ENCODE data around the gene MMAB.

The MMAB gene

GRCh38 chr12:109581856-109582255 lies 8.6 kb upstream of the MMAB start:
- no peak for DNase-seq

- no peak for DNase-seq
Observed at GRCh38 chr12:109581334-109581691, 8.0 kb upstream of the MMAB start.

DNA sequence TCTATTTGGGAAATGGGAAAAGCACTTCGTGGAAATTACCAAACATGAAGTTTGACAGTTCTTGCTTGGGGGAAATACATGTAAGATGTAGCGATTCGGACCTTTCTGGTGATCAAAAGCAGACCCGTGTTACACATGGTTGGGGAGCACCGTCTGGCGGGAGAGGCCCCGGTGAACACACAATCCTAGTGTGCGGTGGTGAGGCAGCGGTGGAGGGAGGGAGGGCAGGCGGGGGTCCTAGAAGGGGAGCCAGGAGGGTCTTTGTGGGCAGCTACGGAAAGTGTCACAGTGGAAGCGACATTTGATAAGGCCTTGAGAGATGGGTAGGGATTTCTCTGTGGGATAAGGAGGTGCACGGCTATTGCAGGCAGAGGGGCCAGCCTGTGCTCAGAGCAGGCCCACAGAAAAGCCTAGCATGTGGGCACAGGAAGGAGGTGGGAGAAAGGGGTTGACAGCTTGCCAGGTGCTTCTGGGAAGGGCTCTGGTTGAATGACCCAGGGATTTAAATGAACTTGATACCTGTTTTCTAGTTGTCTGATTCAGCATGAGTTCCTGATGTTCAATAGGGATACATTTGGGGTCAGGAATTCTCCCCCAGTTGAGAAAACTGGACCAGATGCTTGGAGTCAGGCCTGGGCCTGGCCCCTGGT lies 7.5 kb upstream of the MMAB start:
- no peak for DNase-seq

- DNase-seq = no peak
Observed at GRCh38 chr12:109580272-109580671, 7.0 kb upstream of the MMAB start.

DNA sequence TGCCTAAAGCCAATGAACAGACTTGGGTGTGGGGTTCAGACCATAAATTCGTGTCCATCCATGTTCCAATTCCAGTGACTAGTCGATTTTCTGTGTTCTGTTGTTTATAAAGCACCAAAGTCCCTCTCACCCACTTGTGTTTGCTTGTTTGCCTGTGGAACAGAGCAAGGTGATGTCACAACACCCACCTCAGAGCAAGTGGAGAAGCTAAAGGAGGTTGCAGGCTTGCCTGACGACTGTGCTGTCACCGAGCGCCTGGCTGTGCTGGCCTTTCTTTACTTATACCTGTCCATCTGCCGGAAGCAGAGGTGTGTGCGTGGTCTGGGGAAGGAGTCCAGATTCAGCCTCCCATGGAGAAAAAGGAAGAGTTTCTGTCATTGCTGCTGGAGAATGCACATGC lies 6.3 kb upstream of the MMAB start:
- DNase-seq = no peak

- no peak for DNase-seq
Observed at GRCh38 chr12:109578330-109578927, 5.1 kb upstream of the MMAB start.

DNA sequence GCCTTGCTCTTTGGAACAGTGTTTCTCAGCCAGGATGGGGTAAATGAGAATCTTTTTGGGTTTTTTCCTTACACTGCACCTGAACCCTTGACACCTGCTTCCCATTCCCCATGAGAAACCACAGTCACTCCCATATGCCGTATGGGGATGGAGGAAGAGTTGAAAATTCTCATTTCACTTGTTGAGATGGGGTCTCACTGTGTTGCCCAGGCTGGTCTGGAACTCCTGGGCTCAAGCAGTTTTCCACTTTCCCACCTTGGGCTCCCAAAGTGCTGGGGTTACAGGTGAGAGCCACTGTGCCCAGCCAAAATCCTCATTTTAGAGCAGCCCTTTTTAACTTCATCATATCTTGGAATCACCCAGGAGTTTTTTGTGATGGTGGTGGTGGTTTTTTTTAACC lies 4.0 kb upstream of the MMAB start:
- no peak for DNase-seq

- no peak for DNase-seq
Observed at GRCh38 chr12:109575683-109576082, 2.4 kb upstream of the MMAB start.

GRCh38 chr12:109573914-109574244 lies 575 bp upstream of the MMAB start:
- DNase-seq = no peak

- DNase-seq = no peak
Observed at GRCh38 chr12:109572506-109572845, 828 bp downstream of the MMAB start.

DNA sequence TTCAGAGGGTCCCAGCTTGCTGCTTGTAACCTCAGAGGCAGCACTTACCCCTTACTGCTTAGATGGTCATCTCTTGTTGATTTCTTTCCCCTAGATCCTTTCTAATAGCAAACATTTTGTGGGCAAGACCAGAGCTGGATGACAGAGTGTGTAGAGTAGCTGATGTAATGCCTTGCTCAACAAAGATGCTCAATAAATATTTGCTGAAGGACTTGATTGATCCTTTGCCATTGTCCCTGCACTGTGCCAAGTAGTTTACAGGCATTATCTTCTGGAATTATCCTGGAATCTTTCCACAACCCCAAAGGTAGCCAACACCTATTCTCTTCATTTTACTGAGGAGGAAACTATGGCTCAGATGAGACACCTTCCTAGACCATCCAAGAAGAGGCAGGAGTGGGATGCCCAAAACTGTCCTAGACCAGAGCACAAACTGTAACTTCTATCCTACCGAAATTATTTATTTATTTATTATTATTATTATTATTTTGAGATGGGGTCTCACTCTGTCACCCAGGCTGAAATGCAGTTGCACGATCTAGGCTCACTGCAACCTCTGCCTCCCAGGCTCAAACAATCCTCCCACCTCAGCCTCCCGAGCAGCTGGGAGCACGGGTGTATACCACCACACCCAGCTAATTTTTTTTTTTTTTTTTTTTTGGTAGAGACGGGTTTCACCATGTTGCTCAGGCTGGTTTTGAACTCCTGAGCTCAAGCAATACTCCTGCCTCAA lies 1.4 kb downstream of the MMAB start:
- no peak for DNase-seq

GRCh38 chr12:109568486-109568885 lies 4.8 kb downstream of the MMAB start:
- DNase-seq = no peak

DNA sequence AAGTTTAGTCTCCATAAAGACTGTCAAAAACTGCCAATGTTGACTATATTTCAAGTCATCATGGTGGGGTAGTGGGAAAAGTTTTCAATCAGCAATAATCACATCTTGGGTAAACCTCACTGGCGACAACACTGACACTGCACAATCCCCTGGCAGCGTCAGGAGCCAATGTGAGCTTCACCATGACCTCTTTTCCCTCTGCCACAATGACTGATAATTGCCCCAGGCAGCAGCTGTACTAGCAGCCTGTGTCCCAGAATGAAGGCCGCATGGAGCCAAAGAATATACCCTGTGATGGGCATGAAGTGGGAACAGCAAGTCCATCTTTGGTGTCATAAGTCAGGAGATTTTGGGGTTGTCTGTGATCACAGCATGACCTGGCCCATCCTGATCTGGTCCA lies 5.3 kb downstream of the MMAB start:
- DNase-seq = no peak

- DNase-seq = no peak
Observed at GRCh38 chr12:109567296-109567695, 6.0 kb downstream of the MMAB start.

DNA sequence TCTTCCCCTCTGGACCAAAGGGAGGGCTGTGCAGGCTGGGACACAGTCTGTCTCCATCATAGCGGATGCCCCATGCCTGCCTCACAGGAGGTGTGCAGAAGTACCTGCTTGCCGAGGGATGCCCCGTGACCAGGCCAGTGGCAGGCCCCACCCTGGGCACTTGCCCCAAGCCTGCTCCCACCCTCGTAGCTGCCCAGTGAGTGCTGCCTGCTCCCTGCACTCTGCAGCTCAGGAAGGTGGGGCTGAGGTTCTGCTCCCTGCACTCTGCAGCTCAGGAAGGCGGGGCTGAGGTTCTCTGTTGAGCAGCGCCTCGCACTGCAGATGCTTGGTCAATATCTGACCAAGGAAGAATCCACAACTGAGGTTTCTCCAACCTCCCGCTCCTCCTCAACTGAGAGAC lies 6.9 kb downstream of the MMAB start:
- no peak for DNase-seq

- DNase-seq = no peak
Observed at GRCh38 chr12:109563291-109564284, 9.7 kb downstream of the MMAB start.

DNA sequence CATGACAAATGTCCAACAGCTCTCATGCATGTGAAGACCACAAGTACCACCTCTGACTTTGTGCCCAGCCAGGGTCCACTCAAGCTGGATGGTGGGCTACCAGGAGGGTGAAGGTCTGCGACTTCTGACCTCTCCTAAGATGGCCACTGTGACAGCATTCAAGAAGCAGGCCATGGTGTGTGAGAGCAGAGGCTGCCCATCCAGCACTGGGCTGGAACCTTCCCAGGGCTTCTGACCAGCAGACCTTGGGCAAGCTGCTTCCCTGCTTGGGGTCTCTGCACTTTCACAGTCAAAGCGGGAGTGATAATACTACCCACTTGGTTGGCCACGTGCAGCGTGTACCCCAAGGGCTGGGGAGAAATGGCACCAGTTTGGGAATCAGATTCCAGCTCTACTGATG lies 10.4 kb downstream of the MMAB start:
- no peak for DNase-seq

DNA sequence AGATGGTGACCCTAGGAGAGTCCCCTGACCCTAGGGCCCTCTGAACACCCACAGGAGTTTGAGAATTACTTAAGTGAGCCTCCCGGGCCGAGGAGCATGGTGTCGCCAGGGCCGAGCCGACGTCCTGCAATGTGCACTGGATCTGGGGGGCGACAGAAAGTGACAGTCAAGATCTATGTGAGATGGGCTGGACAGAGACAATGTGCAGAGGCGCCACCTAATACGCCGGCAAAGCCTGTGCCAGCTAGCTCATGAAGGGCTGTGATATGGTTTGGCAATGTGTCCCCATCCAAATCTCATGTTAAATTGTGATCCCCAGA lies 11.6 kb downstream of the MMAB start:
- DNase-seq = no peak

DNA sequence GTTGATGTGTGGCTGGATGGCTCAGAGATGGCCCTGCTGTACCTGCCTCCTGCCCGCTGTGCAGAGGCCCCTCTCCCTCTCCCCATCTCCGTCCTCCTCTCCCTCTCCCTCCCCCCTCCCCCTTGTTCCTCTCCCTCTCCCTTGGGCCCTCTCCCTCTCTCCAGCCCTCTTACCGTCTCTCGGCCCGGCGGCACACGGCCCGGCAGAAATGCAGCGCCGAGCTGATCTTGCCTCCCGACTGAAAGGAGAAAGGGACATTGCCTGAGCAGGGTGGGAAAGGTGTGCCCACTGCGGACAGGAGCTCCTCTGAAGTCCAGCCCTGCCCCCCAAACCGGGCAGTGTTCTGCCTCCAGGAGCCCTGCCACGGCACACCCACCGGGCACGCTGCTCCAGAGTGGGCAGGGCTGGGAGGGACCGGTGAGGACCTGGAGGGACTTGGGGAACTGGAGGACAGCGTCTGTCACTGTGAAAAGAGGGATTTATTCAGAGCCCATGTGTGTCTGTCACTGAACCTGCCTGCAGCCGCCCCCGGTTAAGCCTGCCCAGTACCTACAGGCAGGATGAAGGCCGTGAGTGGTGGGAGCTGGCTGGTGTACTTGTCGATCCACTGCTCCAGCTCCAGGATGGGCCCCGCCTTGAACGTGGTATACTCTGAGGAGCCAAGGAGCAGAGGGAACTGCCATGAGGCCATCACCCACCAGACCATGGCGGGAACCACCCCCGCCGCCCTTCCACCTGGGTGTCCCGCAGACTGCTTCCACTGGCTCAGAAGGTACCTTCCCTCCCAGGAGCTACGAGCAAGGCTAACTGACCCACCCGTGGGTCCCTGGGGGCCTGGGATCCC lies 12.2 kb downstream of the MMAB start:
- DNase-seq = no peak

- DNase-seq = no peak
Observed at GRCh38 chr12:109559601-109560000, 13.7 kb downstream of the MMAB start.

DNA sequence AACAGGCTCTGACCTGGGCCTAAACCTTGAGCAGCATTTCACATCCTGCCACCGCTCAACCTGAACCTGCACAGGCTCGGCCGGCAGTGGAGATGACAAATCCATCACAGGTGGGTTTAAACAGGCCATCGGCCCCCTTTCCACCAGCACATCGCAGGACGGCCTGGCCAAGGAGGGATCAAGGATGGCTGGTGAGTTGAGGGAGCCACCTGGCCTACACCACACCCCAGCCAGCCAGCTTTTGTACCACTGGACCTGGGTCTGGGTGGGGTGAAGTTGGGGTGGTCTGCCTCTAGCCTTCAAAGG lies 14.2 kb downstream of the MMAB start:
- no peak for DNase-seq

DNA sequence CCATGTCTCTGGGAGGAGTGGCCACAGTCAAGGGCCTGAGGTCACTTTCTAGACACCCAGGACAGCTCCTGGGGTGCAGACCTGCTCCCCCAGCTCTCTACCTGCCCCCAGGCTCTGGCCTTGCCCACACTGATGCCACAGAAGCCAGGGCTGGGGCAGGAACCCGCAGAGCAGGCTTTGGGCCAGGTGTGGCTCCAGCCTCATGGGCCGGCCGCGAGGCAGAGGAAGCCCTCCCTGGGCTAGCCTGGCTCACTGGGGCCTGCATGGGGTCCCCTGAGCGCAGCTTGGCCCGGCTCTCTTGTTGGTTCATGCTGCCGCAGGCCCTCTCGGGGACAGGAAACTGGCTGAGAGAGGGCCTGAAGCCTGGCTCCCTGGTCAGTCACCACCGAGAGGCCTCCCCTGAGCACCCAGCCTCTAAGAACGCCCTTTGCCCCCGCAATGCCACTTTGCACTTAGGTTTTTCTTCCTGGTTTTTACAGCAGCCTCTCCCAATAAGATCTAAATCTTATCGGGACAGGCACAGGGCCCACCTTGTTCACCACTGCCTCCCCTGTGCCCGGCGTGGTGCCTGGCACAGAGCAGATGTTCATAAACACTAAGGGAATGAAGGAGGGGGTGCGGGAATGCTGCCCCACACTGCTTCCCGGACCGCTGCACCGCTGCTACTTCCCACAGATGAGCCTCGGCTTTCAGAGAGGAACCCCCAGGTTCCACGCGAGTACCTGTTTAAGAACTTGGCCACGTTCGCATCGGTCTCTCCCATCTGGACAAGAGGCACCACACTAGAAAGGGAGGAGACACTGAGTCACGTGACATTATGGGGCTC lies 14.7 kb downstream of the MMAB start:
- DNase-seq = no peak

All from activated CD4-positive, alpha-beta T cell treated with anti-CD3 and anti-CD28 coated beads for 4 hours (primary cell).